H1 (cell line): ENCODE data around the gene USH2A. TPM values are rescaled to one million over a fixed set of nuclear protein-coding genes. Genes with fewer than 3 reads are reported as not detected.

ENCODE experiments used
- NRF1 ChIP-seq: IDR thresholded peaks from 2 replicates; pipeline ENCODE4 v1.6.1; 2011; ENCODE audit warnings: mild to moderate bottlenecking, low read depth, low read length, improper control_type of control experiment
- SAP30 ChIP-seq: fragments of 300-600 bp; sonication (generic); IDR thresholded peaks from 2 replicates; pipeline ENCODE4 v1.7.1; 2012; ENCODE audit warnings: low read length, moderate library complexity, mild to moderate bottlenecking, inconsistent platforms; ENCODE audit not compliant: insufficient read depth, insufficient replicate concordance
- YY1 ChIP-seq: IDR thresholded peaks from 2 replicates; pipeline ENCODE4 v1.6.1; 2011; ENCODE audit warnings: low read depth, mild to moderate bottlenecking, low read length
- polyA plus RNA-seq, 7 experiments: library from polyadenylated mRNA; depleted of rRNA in 3 of 7; stranded (reverse) in 5 of 7; unstranded in 2 of 7; fragments of >200 nt in 5 of 7; fragments of 200-250 nt in 2 of 7; gene quantifications; 1 replicate in 5 of 7; 2 replicates in 1 of 7; 4 replicates in 1 of 7; pipeline versions ENCODE4 v1.2.1 to v1.2.3, GENCODE V29; 2011 to 2013; ENCODE audit warnings: missing spikeins in 2 of 7, mixed read lengths in 2 of 7
- total RNA-seq: library from RNA; stranded (reverse); fragmentation: NEBNext Ultra II Directional; extraction: Animal tissue kit (Norgen Biotek cat#: 25700); gene quantifications from 2 replicates; pipeline ENCODE4 v1.2.1, GENCODE V29; 2021

Gene USH2A
- total and polyA plus RNA-seq, 2 of the 8 experiments (the other 6 are each of a cell fraction or from before 2014, with no cell fraction given), result 0.02 to 0.17 TPM

GRCh38 chr1:215617979-215618378, 805.3 kb downstream of the USH2A start (continued):
- TF ChIP-seq SAP30, result no peak
- no peak for TF ChIP-seq NRF1
- TF ChIP-seq YY1, result no peak
